H1 (cell line): ENCODE data around the gene TRIM67. TPM values are rescaled to one million over a fixed set of nuclear protein-coding genes. Genes with fewer than 3 reads are reported as not detected.

Source experiments
- CTCF ChIA-PET: fragments of 300-600 bp; sonication (Branson Sonifier 250); formaldehyde crosslinking; loops from one replicate; lab custom pipeline; 2021; ENCODE audit not compliant: partially characterized antibody; lab: Charles Lee
- POLR2A ChIA-PET: fragments of 300-600 bp; sonication (Branson Sonifier 250); formaldehyde crosslinking; loops from one replicate; lab custom pipeline; 2021; ENCODE audit warnings: inconsistent platforms; ENCODE audit not compliant: partially characterized antibody; lab: Charles Lee
- DNase-seq, 2 experiments: peaks; one replicate each; pipeline versions ENCODE4 v3.0.0 to v3.0.0-alpha.2; 2010 to 2022; ENCODE audit warnings: low spot score in 2 of 2, low read depth in 1 of 2, mixed read lengths in 1 of 2
- FAIRE-seq: peaks from 2 replicates; lab custom pipeline; 2011; peaks lifted over from hg19 to GRCh38; lab: Jason Lieb, UNC
- H2AFZ ChIP-seq: 2 replicates; pipeline ENCODE4 v1.8.1; 2012; ENCODE audit warnings: low read length, inconsistent platforms
- H2AK5ac ChIP-seq: 2 replicates; pipeline ENCODE4 v1.6.1; 2013; ENCODE audit warnings: low read depth, low read length
- H2BK120ac ChIP-seq: replicated peaks from 2 replicates; pipeline ENCODE3; 2013; ENCODE audit warnings: low read depth, low read length, inconsistent platforms
- H2BK12ac ChIP-seq: 2 replicates; pipeline ENCODE4 v1.6.1; 2013; ENCODE audit warnings: low read depth, low read length
- H2BK15ac ChIP-seq: 2 replicates; pipeline ENCODE4 v1.6.1; 2013; ENCODE audit warnings: low read length
- H2BK20ac ChIP-seq: 2 replicates; pipeline ENCODE4 v1.6.1; 2013; ENCODE audit warnings: low read length
- H2BK5ac ChIP-seq: 2 replicates; pipeline ENCODE4 v1.6.1; 2013; ENCODE audit warnings: low read depth, low read length
- H3K14ac ChIP-seq: 2 replicates; pipeline ENCODE4 v1.6.1; 2013; ENCODE audit warnings: inconsistent platforms; ENCODE audit not compliant: insufficient read length
- H3K18ac ChIP-seq: 2 replicates; pipeline ENCODE4 v1.6.1; 2013; ENCODE audit warnings: low read length; ENCODE audit errors: extremely low read depth
- H3K23ac ChIP-seq: 2 replicates; pipeline ENCODE4 v1.6.1; 2013; ENCODE audit warnings: inconsistent platforms; ENCODE audit not compliant: insufficient read length
- H3K23me2 ChIP-seq: 2 replicates; pipeline ENCODE4 v1.6.1; 2013; ENCODE audit warnings: low read depth, low read length
- H3K27ac ChIP-seq: 2 replicates; pipeline ENCODE4 v1.6.1; 2011; ENCODE audit warnings: low read depth, low read length, inconsistent platforms
- H3K27me3 ChIP-seq, 4 experiments: replicated peaks in 1 of 4; 1 replicate in 1 of 4; 2 replicates in 3 of 4; pipeline versions ENCODE4 v1.6.1 to v1.8.1; 2011 to 2013; ENCODE audit warnings: low read length in 3 of 4, mild to moderate bottlenecking in 3 of 4, inconsistent platforms in 2 of 4, mixed read lengths in 2 of 4, moderate library complexity in 1 of 4; ENCODE audit not compliant: control insufficient read depth in 3 of 4, insufficient read depth in 3 of 4; ENCODE audit errors: extremely low read depth in 1 of 4
- H3K36me3 ChIP-seq, 4 experiments: 2 replicates each; pipeline versions ENCODE4 v1.6.1 to v1.8.1; 2011 to 2013; ENCODE audit warnings: mild to moderate bottlenecking in 4 of 4, low read length in 3 of 4, moderate library complexity in 2 of 4, control low read depth in 1 of 4, inconsistent platforms in 1 of 4; ENCODE audit not compliant: insufficient read depth in 4 of 4, control insufficient read depth in 2 of 4
- H3K4ac ChIP-seq: replicated peaks from 2 replicates; pipeline ENCODE3; 2013; ENCODE audit warnings: low read length, low read depth, mixed read lengths, inconsistent platforms; ENCODE audit not compliant: insufficient read length
- H3K4me1 ChIP-seq, 4 experiments: replicated peaks in 1 of 4; 1 replicate in 1 of 4; 2 replicates in 3 of 4; pipeline versions ENCODE4 v1.6.1 to v1.8.1; 2011 to 2013; ENCODE audit warnings: low read length in 3 of 4, inconsistent platforms in 2 of 4, mixed read lengths in 1 of 4; ENCODE audit not compliant: insufficient read depth in 4 of 4, control insufficient read depth in 3 of 4
- H3K4me2 ChIP-seq, 2 experiments: 2 replicates each; pipeline versions ENCODE4 v1.6.1 to v1.8.1; 2011 to 2013; ENCODE audit warnings: low read depth in 2 of 2, low read length in 2 of 2, control low read depth in 1 of 2, inconsistent platforms in 1 of 2, mild to moderate bottlenecking in 1 of 2; ENCODE audit not compliant: insufficient read depth in 1 of 2
- H3K4me3 ChIP-seq, 4 experiments: fragments of 200-600, 300-600 bp in 1 of 4; sonication (generic), shearing (Covaris generic), sonication (Bioruptor Twin) in 1 of 4; 2 replicates each; pipeline versions ENCODE4 v1.5.1 to v1.8.1; 2011 to 2016; ENCODE audit warnings: low read length in 4 of 4, low read depth in 3 of 4, control low read depth in 2 of 4, inconsistent platforms in 2 of 4, mild to moderate bottlenecking in 2 of 4, mixed read lengths in 1 of 4, moderate library complexity in 1 of 4; ENCODE audit not compliant: insufficient read depth in 2 of 4; ENCODE audit errors: extremely low read depth in 1 of 4
- H3K56ac ChIP-seq: replicated peaks from 2 replicates; pipeline ENCODE3; 2013; ENCODE audit warnings: low read depth, mild to moderate bottlenecking, mixed read lengths, low read length, inconsistent platforms; ENCODE audit not compliant: insufficient read length
- H3K79me1 ChIP-seq: 2 replicates; pipeline ENCODE4 v1.6.1; 2013; ENCODE audit warnings: low read depth, low read length, control low read depth
- H3K79me2 ChIP-seq, 2 experiments: 2 replicates each; pipeline versions ENCODE4 v1.6.1 to v1.8.1; 2012 to 2013; ENCODE audit warnings: low read length in 2 of 2, mild to moderate bottlenecking in 2 of 2, inconsistent platforms in 1 of 2; ENCODE audit not compliant: insufficient read depth in 2 of 2, control insufficient read depth in 1 of 2
- H3K9ac ChIP-seq, 4 experiments: replicated peaks in 1 of 4; 1 replicate in 1 of 4; 2 replicates in 3 of 4; pipeline versions ENCODE4 v1.6.1 to v1.8.1; 2011 to 2013; ENCODE audit warnings: low read depth in 3 of 4, low read length in 3 of 4, control low read depth in 2 of 4, mild to moderate bottlenecking in 2 of 4, moderate library complexity in 2 of 4, inconsistent platforms in 1 of 4; ENCODE audit errors: extremely low read depth in 1 of 4
- H3K9me3 ChIP-seq, 2 experiments: 2 replicates each; pipeline versions ENCODE4 v1.6.1 to v1.8.1; 2012 to 2013; ENCODE audit warnings: mild to moderate bottlenecking in 2 of 2, moderate library complexity in 2 of 2, control low read depth in 1 of 2, inconsistent platforms in 1 of 2, low read depth in 1 of 2, low read length in 1 of 2, mixed read lengths in 1 of 2; ENCODE audit not compliant: insufficient read depth in 2 of 2
- H4K20me1 ChIP-seq, 2 experiments: replicated peaks in 1 of 2; 2 replicates each; pipeline versions ENCODE3 to v1.8.1; 2011 to 2013; ENCODE audit warnings: inconsistent platforms in 2 of 2, low read length in 2 of 2, mild to moderate bottlenecking in 1 of 2; ENCODE audit not compliant: insufficient read depth in 2 of 2, control insufficient read depth in 1 of 2
- H4K5ac ChIP-seq: 2 replicates; pipeline ENCODE4 v1.6.1; 2013; ENCODE audit warnings: low read length, low read depth, mixed read lengths, inconsistent platforms; ENCODE audit not compliant: insufficient read length
- H4K8ac ChIP-seq: 2 replicates; pipeline ENCODE4 v1.8.0; 2013; ENCODE audit warnings: mild to moderate bottlenecking, moderate library complexity, low read length, inconsistent platforms; ENCODE audit not compliant: insufficient read depth; ENCODE audit errors: extremely low read depth
- H4K91ac ChIP-seq: replicated peaks from 2 replicates; pipeline ENCODE3; 2013; ENCODE audit warnings: low read length, mixed read lengths, inconsistent platforms; ENCODE audit not compliant: insufficient read length
- CTBP2 ChIP-seq: IDR thresholded peaks from 2 replicates; pipeline ENCODE4 v1.7.0; 2011; ENCODE audit warnings: borderline replicate concordance, mild to moderate bottlenecking, moderate library complexity, mixed read lengths, low read length; ENCODE audit not compliant: insufficient read depth, insufficient read length
- MAFK ChIP-seq: IDR thresholded peaks from 2 replicates; pipeline ENCODE4 v1.6.1; 2012; ENCODE audit warnings: low read depth, mild to moderate bottlenecking, improper control_type of control experiment, low read length
- RAD21 ChIP-seq, 2 experiments: IDR thresholded peaks in 1 of 2; conservative IDR thresholded peaks in 1 of 2; 2 replicates each; pipeline ENCODE4 v1.6.1; 2011; ENCODE audit warnings: low read depth in 2 of 2, low read length in 2 of 2, improper control_type of control experiment in 1 of 2, inconsistent platforms in 1 of 2, mild to moderate bottlenecking in 1 of 2, moderate library complexity in 1 of 2
- TAF7 ChIP-seq: optimal IDR thresholded peaks from 2 replicates; pipeline ENCODE3; 2011; ENCODE audit warnings: low read depth, mild to moderate bottlenecking, inconsistent platforms, low read length, moderate library complexity, borderline replicate concordance
- WGBS, 2 experiments: shearing (Covaris generic) in 1 of 2; methylation state at CpG; one replicate each; pipeline versions ENCODE4 v1.1.6 to v1.1.7; 2013 to 2015; ENCODE audit warnings: low lambda C conversion rate in 2 of 2, mixed read lengths in 2 of 2, inconsistent platforms in 1 of 2, low coverage in 1 of 2, missing lambda C conversion rate in 1 of 2; ENCODE audit not compliant: insufficient replicate concordance in 2 of 2, insufficient coverage in 1 of 2, insufficient read length in 1 of 2; ENCODE audit errors: extremely low coverage in 1 of 2, missing lambda C conversion rate in 1 of 2; 5-methylcytosine and 5-hydroxymethylcytosine counted together
- polyA plus RNA-seq, 7 experiments: library from polyadenylated mRNA; depleted of rRNA in 3 of 7; stranded (reverse) in 5 of 7; unstranded in 2 of 7; fragments of >200 nt in 5 of 7; fragments of 200-250 nt in 2 of 7; gene quantifications; 1 replicate in 5 of 7; 2 replicates in 1 of 7; 4 replicates in 1 of 7; pipeline versions ENCODE4 v1.2.1 to v1.2.3, GENCODE V29; 2011 to 2013; ENCODE audit warnings: missing spikeins in 2 of 7, mixed read lengths in 2 of 7
- total RNA-seq: library from RNA; stranded (reverse); fragmentation: NEBNext Ultra II Directional; extraction: Animal tissue kit (Norgen Biotek cat#: 25700); gene quantifications from 2 replicates; pipeline ENCODE4 v1.2.1, GENCODE V29; 2021
- TF ChIP-seq, protein P1 (sequence below), 3 experiments: IDR thresholded peaks; 1 replicate in 2 of 3; 2 replicates in 1 of 3; pipeline versions ENCODE4 v1.5.1 to v1.6.1; 2011; ENCODE audit warnings: low read length in 3 of 3, mild to moderate bottlenecking in 3 of 3, inconsistent platforms in 2 of 3, low read depth in 1 of 3, moderate library complexity in 1 of 3; ENCODE audit not compliant: insufficient read depth in 1 of 3; ENCODE audit errors: control extremely low read depth in 1 of 3
- TF ChIP-seq, protein P2 (sequence below): IDR thresholded peaks from 2 replicates; pipeline ENCODE4 v1.6.1; 2012; ENCODE audit warnings: inconsistent platforms

TRIM67 gene
- total and polyA plus RNA-seq, 2 of the 8 experiments (the other 6 are each of a cell fraction or from before 2014, with no cell fraction given) = under 0.01 TPM; not detected in 1

DNA sequence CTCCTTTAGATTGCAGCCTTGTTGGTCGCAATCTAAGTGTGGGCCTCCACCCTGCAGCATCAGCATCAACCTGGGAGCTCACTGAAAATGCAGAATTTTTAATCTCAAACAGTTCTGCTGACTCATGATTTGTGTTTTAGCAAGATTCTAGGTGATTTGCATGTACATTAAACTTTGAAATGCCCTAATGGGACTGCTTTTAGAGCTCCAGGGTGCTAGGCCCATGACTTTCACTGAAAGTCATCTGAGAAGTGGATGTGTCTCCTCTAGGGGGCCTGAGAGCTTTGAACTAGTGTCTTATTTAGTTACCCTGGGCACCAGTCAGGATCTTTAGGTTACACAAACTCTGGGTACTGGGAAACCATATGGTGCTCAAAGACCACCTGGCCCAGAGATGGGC lies 9.0 kb downstream of the TRIM67 start:
- no peak for FAIRE-seq
- no peak overlapping the region for H2AK5ac ChIP-seq

More for the DNA sequence above, 9.0 kb downstream of the TRIM67 start:
- H2BK120ac ChIP-seq = no peak overlapping the region
- ChIA-PET POLR2A (no interaction called here), CTCF (interaction anchor here (0.7 to 4.0 kb wide), 14 partner anchors 8 to 178 kb away, joined by 3 to 34 read pairs (median 4); partner anchors contain the start of gene TRIM67)
- no peak overlapping the region for H2BK5ac ChIP-seq
- H3K27ac ChIP-seq = no peak overlapping the region
- no peak overlapping the region for H4K91ac ChIP-seq
- H2AFZ ChIP-seq = no peak overlapping the region
- no peak for DNase-seq
- no peak overlapping the region for H2BK20ac ChIP-seq
- H3K18ac ChIP-seq = no peak overlapping the region
- no peak overlapping the region for H2BK12ac ChIP-seq
- no peak overlapping the region for H3K4me3 ChIP-seq
- H3K79me1 ChIP-seq = no peaks in the 10 kb centered on the region
- H3K4ac ChIP-seq = no peak overlapping the region
- peaks cover 0 to 7% (median 4%) of the 10 kb centered on the region in 4 experiments; a peak in 3 of 7 replicates for H3K27me3 ChIP-seq
- no peaks in the 10 kb centered on the region for H3K4me1 ChIP-seq
- WGBS, 2 experiments = 94% methylated on average over 1 of the region's 1 CpG; no CpG with 5 or more reads in 1 of the 2 experiments
- TF ChIP-seq, protein P1, sequence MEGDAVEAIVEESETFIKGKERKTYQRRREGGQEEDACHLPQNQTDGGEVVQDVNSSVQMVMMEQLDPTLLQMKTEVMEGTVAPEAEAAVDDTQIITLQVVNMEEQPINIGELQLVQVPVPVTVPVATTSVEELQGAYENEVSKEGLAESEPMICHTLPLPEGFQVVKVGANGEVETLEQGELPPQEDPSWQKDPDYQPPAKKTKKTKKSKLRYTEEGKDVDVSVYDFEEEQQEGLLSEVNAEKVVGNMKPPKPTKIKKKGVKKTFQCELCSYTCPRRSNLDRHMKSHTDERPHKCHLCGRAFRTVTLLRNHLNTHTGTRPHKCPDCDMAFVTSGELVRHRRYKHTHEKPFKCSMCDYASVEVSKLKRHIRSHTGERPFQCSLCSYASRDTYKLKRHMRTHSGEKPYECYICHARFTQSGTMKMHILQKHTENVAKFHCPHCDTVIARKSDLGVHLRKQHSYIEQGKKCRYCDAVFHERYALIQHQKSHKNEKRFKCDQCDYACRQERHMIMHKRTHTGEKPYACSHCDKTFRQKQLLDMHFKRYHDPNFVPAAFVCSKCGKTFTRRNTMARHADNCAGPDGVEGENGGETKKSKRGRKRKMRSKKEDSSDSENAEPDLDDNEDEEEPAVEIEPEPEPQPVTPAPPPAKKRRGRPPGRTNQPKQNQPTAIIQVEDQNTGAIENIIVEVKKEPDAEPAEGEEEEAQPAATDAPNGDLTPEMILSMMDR (IDR thresholded peaks at IDR 0.05; ENCODE audit: control extremely low read depth in 1 of 3, insufficient read depth in 1 of 3, low read depth in 1 of 3, low read length in 3 of 3) = peak in 2 of 3 experiments; percentile 29 to 59; a peak in 3 of 4 replicates
- peak; percentile 26 to 32; a peak in 3 of 4 replicates for TF ChIP-seq RAD21 (IDR thresholded peaks at IDR 0.05 in 1 of 2, conservative IDR thresholded peaks at IDR 0.05 in 1 of 2; ENCODE audit: low read depth in 2 of 2, low read length in 2 of 2)
- TF ChIP-seq, protein P2, sequence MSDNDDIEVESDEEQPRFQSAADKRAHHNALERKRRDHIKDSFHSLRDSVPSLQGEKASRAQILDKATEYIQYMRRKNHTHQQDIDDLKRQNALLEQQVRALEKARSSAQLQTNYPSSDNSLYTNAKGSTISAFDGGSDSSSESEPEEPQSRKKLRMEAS = no peak
- TF ChIP-seq CTBP2 = no peak
- TF ChIP-seq TAF7 = no peak
- TF ChIP-seq MAFK = peak; percentile 43; the same call in 1 of the 2 replicates
- H3K36me3 ChIP-seq = no peaks in the 10 kb centered on the region
- H4K5ac ChIP-seq = no peak overlapping the region
- no peaks in the 10 kb centered on the region for H3K79me2 ChIP-seq
- H3K4me2 ChIP-seq = no peak overlapping the region
- H3K14ac ChIP-seq = no peak overlapping the region
- no peaks in the 10 kb centered on the region for H3K9me3 ChIP-seq
- H3K56ac ChIP-seq = no peak overlapping the region
- H4K20me1 ChIP-seq = no peaks in the 10 kb centered on the region
- no peak overlapping the region for H4K8ac ChIP-seq
- no peak overlapping the region for H3K23ac ChIP-seq
- no peak overlapping the region for H2BK15ac ChIP-seq
- no peak overlapping the region for H3K9ac ChIP-seq
- H3K23me2 ChIP-seq = no peaks in the 10 kb centered on the region
